Measurements from ENCODE around the gene WDR20.
"Not testable (repeated sequence)": the region's sequence is repeated elsewhere in the genome, so short reads cannot be mapped to it uniquely, and the experiment has no call there.

Gene WDR20

GRCh38 chr14:102131741-102132140 is 8.0 kb upstream of the WDR20 start:
- DNase-seq = no peak

GRCh38 chr14:102134021-102134420 is 5.7 kb upstream of the WDR20 start:
- DNase-seq = not testable (repeated sequence)

- peak in 4 of 58 donors; percentile 6 to 32 (median 12) for DNase-seq
These were observed 5.0 kb upstream of the WDR20 start for GRCh38 chr14:102134719-102135118.

GRCh38 chr14:102135456-102135855 is 4.2 kb upstream of the WDR20 start:
- DNase-seq = not testable (repeated sequence)

GRCh38 chr14:102138535-102138934 is 1.2 kb upstream of the WDR20 start:
- DNase-seq = no peak

GRCh38 chr14:102138961-102139285 is 774 bp upstream of the WDR20 start:
- peak in 6 of 58 donors; percentile 28 to 68 (median 36) for DNase-seq

- peak in 30 of 58 donors; percentile 7 to 66 (median 34) for DNase-seq
These were observed 491 bp downstream of the WDR20 start for GRCh38 chr14:102140027-102140749.

- DNase-seq = peak in 1 of 58 donors; percentile 42
These were observed 1.1 kb downstream of the WDR20 start for GRCh38 chr14:102140750-102141145.

GRCh38 chr14:102141797-102142196 is 2.1 kb downstream of the WDR20 start:
- DNase-seq = no peak

GRCh38 chr14:102144914-102145313 is 5.2 kb downstream of the WDR20 start:
- DNase-seq = peak in 1 of 58 donors; percentile 33

GRCh38 chr14:102145395-102145794 is 5.7 kb downstream of the WDR20 start:
- no peak for DNase-seq

GRCh38 chr14:102146423-102146822 is 6.7 kb downstream of the WDR20 start:
- DNase-seq = no peak

GRCh38 chr14:102150083-102150482 is 10.4 kb downstream of the WDR20 start:
- DNase-seq = no peak

- no peak for DNase-seq
These were observed 11.0 kb downstream of the WDR20 start for GRCh38 chr14:102150744-102151143.

- DNase-seq = not testable (repeated sequence)
These were observed 11.7 kb downstream of the WDR20 start for GRCh38 chr14:102151411-102151810.

GRCh38 chr14:102154121-102154520 is 14.4 kb downstream of the WDR20 start:
- no peak for DNase-seq

- no peak for DNase-seq
These were observed 15.3 kb downstream of the WDR20 start for GRCh38 chr14:102154821-102155549.

GRCh38 chr14:102157346-102157745 is 17.6 kb downstream of the WDR20 start:
- no peak for DNase-seq

GRCh38 chr14:102158797-102159196 is 19.1 kb downstream of the WDR20 start:
- DNase-seq = no peak

GRCh38 chr14:102159841-102160240 is 20.1 kb downstream of the WDR20 start:
- no peak for DNase-seq

- DNase-seq = no peak
These were observed 22.8 kb downstream of the WDR20 start for GRCh38 chr14:102162487-102162886.

- DNase-seq = no peak
These were observed 24.5 kb downstream of the WDR20 start for GRCh38 chr14:102164241-102164641.

GRCh38 chr14:102164965-102165364 is 25.3 kb downstream of the WDR20 start:
- DNase-seq = no peak
